ENCODE results near the gene TRMT61A. TPM values are rescaled to one million over a fixed set of nuclear protein-coding genes. Genes with fewer than 3 reads are reported as not detected.

TRMT61A gene
- total RNA-seq, 1 experiment from 2014 or later, result 18.8 TPM

DNA sequence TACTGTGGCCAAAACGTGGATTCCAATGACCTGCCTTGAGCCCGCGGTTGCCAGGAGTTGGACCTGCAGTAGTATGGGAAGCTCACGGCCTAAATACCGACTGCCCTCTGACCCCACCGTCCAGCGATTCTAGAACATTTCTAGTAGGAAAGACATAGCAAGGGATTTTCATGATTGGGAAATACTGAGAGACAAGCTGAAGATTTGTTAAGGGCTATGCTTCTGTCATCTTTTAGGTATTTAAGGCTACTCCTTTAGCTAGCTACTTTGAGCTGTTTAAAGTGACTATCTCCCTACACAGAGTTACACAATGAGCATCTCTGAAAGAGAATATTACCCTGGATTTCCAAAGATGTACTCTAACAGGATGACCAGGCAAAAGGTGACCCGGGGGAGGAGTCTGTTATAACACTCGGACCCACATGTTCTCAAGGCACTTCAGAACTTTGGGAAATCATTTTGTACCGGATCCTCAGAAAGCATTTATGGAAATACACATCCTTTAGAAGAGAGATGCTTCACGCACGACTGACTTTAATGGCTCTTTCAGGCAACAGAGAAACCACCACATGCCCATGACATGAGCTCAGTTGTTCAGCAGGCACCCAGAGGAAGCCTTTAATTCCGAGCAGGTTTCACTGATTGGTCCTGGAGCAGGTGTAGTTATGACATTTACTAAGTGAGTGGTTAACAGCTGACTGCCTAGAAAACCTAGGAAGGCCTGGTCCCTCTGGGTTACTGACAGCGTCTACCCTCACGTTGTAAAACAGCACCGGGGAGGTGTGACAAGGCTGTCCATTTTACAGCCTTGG lies 29.3 kb downstream of the TRMT61A start:
- no peaks in the 10 kb centered on the region for H3K9me3 ChIP-seq (replicated peaks)
- H3K36me3 ChIP-seq, result peaks cover 45% of the 10 kb centered on the region
- no peak overlapping the region for H3K4me3 ChIP-seq
- no peaks in the 10 kb centered on the region for H3K27me3 ChIP-seq (replicated peaks)
- H3K27ac ChIP-seq, result no peak overlapping the region
- no peak for DNase-seq (ENCODE audit: low read depth in 1 of 2, low spot score in 2 of 2)
- peaks cover 9% of the 10 kb centered on the region for H3K4me1 ChIP-seq (replicated peaks)

DNA sequence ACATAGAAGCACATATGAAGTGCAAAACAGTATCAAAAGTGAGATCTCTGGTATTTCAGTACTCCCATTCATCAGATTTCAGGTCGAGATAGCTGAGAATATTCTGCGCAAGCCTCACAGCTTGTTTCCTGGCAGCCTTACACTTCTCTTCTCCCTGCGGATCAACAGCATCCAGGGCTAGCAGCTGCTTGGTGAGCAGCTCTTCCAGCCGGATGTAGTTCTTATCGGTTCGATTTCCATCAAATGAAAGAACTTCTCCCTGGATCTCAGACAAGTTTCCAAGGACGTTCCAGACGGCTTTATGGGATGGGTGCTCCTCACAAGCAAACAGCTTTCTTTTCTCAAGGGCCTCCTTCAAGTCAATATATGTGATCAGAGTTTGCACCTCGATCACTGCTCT lies 30.8 kb downstream of the TRMT61A start:
- Histone ChIP-seq H3K27me3 (replicated peaks) (no peaks in the 10 kb centered on the region), H3K36me3 (peaks cover 45% of the 10 kb centered on the region), H3K4me1 (replicated peaks) (peaks cover 9% of the 10 kb centered on the region), H3K9me3 (replicated peaks) (no peaks in the 10 kb centered on the region), H3K4me3 (no peak overlapping the region), H3K27ac (no peak overlapping the region)
- DNase-seq (ENCODE audit: low read depth in 1 of 2, low spot score in 2 of 2), result no peak

DNA sequence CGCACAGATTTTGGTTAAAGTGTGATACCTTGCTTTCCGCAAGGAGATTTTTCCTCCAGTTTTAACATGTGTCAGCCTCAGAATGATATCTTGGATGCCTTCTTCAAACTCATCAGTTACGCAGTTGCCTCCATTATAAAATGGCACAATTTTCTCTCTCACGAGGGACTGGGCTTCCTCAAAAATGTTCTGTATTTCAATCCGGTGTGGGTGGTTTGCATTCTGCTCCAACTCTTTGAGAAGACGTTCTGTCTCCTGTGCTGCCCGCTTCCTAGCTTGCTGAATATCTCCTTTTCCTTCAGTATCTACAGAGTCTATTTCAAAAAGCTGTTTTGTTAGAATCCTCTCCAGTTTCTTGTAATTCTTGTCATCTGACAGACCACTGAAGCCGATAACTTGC lies 31.7 kb downstream of the TRMT61A start:
- no peak overlapping the region for H3K27ac ChIP-seq
- H3K4me1 ChIP-seq (replicated peaks), result peaks cover 9% of the 10 kb centered on the region
- peaks cover 45% of the 10 kb centered on the region for H3K36me3 ChIP-seq
- peak overlapping the region; percentile 98 for H3K4me3 ChIP-seq
- no peaks in the 10 kb centered on the region for H3K27me3 ChIP-seq (replicated peaks)
- no peak for DNase-seq (ENCODE audit: low read depth in 1 of 2, low spot score in 2 of 2)
- H3K9me3 ChIP-seq (replicated peaks), result no peaks in the 10 kb centered on the region

DNA sequence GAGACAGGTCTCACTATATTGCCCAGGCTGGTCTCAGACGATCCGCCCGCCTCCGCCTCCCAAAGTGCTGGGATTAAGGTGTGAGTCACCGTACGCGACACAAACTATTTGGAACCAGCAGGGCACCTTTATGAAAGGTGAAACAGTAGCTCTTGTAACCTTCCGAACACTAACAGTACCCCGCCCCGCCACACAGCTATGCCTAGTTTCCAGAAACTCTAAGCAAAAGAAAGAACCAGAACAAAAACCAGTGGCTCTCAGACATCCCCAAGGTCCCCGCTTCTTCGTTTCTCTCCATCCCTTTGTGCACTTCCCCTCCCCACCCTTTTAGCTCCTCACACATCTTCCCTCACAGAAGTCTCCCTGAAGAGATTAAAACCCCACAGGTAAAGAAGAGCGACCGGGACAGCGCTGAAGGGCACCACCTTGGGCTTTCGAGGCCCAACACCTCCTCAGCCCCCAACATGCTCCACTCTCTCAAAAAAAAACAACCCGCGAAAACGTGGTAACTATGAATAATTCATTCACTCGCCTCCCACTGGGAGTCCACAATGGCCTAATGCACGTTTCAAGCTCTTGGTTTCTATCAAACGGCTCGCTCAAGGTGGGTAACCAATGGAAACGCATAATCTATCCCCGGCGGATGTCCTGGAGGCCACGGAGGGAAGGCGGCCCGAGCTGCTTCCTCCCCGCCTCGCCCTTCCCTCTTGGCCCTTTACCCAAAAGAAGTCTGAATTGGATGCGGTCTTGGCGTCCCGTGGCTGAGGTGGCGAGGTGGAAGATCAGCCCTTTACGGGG lies 32.6 kb downstream of the TRMT61A start:
- no peaks in the 10 kb centered on the region for H3K27me3 ChIP-seq (replicated peaks)
- H3K36me3 ChIP-seq, result peaks cover 45% of the 10 kb centered on the region
- peak overlapping the region; percentile 98 for H3K4me3 ChIP-seq
- H3K27ac ChIP-seq, result peak overlapping the region; percentile 87
- no peaks in the 10 kb centered on the region for H3K9me3 ChIP-seq (replicated peaks)
- peak in 1 of 2 experiments; percentile 42 for DNase-seq (ENCODE audit: low read depth in 1 of 2, low spot score in 2 of 2)
- H3K4me1 ChIP-seq (replicated peaks), result peaks cover 9% of the 10 kb centered on the region

DNA sequence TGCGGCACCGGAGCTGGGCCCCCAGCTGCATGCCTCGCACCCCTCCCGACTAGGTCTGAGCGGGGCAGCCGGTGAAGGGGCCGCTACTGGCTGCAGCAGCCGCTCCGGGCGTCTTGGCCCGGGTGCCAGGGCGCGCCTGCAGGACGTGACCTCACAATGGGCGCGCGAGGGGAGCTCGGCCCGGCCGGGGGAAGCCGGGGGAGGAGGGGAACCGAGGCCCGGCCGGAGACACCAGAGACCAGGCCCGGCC lies 33.1 kb downstream of the TRMT61A start:
- Histone ChIP-seq H3K4me3 (peak overlapping the region; percentile 98), H3K4me1 (replicated peaks) (peaks cover 9% of the 10 kb centered on the region), H3K9me3 (replicated peaks) (no peaks in the 10 kb centered on the region), H3K36me3 (peaks cover 41% of the 10 kb centered on the region), H3K27me3 (replicated peaks) (no peaks in the 10 kb centered on the region), H3K27ac (peak overlapping the region; percentile 87)
- no peak for DNase-seq (ENCODE audit: low read depth in 1 of 2, low spot score in 2 of 2)

DNA sequence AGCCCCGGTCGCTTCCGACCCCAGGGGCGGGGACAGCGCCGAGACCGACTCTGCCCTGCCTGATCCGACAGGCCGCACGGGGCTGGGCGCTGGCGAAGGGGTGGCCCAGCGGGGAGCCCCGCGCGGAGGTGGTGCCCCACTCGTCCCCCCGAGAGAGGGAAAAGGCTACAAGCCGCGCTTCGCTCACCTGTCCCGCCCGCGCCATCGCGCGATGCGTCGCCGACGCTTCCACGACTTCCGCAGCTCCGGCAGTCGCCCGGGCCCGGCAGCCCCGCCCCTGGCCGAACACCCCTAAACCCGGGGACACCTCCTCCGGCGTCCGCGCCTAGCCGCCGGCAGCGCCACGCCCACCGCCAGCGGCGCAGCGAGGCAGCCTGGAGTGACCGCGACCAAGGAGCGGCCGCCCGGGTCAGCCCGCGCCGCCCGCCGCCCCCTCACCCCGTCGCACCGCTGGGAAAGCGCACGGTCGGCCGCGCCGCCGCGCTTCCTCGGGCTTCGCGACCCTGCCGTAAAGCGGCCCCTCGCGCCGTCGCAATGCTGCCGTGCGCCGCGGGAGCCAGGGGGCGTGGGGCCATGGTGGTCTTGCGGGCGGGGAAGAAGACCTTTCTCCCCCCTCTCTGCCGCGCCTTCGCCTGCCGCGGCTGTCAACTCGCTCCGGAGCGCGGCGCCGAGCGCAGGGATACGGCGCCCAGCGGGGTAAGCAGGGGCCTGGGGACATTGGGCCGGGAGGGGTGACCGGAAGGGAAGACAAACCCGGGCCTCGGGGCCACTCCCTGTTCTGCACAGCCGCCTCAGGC lies 33.6 kb downstream of the TRMT61A start, which contains the start of the genes BAG5 and COA8:
BAG5 (minus strand) TSS at position 229 of the 797 bp plus-strand sequence. CDS start 1,493 bp downstream, outside the sequence.
COA8 (plus strand) TSS at position 532 of the 797 bp plus-strand sequence; CDS start at position 574, 42 bp downstream.
- no peaks in the 10 kb centered on the region for H3K27me3 ChIP-seq (replicated peaks)
- H3K4me3 ChIP-seq, result peak within 1 kb of the TSS; percentile 98
- H3K36me3 ChIP-seq, result peaks cover 41% of the 10 kb centered on the region
- H3K27ac ChIP-seq, result peak within 1 kb of the TSS; percentile 87
- DNase-seq (ENCODE audit: low read depth in 1 of 2, low spot score in 2 of 2), result peak; percentile 78 to 81
- H3K9me3 ChIP-seq (replicated peaks), result no peaks in the 10 kb centered on the region
- peaks cover 9% of the 10 kb centered on the region for H3K4me1 ChIP-seq (replicated peaks)

DNA sequence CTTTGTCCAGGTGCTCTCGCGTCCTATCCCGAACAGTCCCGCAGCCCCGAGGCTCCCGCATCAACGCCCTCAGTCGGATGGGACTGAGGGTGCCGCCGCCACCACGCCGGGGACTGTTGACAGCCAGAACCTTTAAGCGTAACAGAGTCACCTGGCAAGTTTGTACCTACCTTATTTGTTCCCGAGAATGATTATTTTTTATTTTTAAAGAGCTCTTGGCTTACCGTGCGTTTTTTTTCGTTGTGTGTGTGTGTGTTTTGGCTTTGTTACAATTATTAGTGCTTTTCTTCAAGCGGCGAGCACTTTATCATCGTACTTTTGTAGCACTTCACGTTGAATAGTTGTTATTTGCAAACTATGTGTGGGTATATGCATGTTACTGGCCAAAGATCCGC lies 34.2 kb downstream of the TRMT61A start:
- Histone ChIP-seq H3K36me3 (peaks cover 38% of the 10 kb centered on the region), H3K27ac (no peak overlapping the region), H3K4me1 (replicated peaks) (peaks cover 9% of the 10 kb centered on the region), H3K9me3 (replicated peaks) (no peaks in the 10 kb centered on the region), H3K4me3 (peak overlapping the region; percentile 98), H3K27me3 (replicated peaks) (no peaks in the 10 kb centered on the region)
- no peak for DNase-seq (ENCODE audit: low read depth in 1 of 2, low spot score in 2 of 2)

DNA sequence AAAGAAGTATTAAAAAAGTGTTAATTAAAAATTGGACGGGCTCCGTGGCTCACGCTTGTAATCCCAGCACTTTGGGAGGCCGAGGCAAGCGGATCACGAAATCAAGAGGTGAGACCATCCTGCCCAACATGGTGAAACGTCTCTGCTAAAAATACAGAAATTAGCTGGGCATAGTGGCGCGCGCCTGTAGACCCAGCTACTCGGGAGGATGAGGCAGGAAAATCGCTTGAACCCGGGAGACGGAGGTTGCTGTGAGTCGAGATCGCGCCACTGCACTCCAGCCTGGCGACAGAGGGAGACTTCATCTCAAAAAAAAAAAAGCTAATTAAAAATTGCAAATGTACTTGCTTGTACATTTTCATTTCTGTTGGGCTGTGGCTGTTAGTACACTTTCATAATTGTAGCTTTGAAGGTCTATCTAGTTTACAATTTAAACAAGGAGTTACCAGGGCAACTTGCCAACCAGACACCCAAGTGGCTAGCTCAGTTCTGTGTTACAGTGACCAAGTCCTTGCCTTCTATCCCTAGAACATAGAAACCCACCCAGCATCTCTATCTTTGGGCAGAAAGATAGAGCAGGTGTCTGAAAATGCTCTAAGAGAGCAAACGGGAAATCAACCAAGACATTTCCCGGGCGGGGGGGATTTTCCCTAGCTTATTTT lies 35.0 kb downstream of the TRMT61A start:
- H3K4me1 ChIP-seq (replicated peaks), result peaks cover 9% of the 10 kb centered on the region
- no peak overlapping the region for H3K27ac ChIP-seq
- H3K4me3 ChIP-seq, result peak overlapping the region; percentile 98
- no peak for DNase-seq (ENCODE audit: low read depth in 1 of 2, low spot score in 2 of 2)
- no peaks in the 10 kb centered on the region for H3K27me3 ChIP-seq (replicated peaks)
- H3K36me3 ChIP-seq, result peaks cover 31% of the 10 kb centered on the region
- H3K9me3 ChIP-seq (replicated peaks), result no peaks in the 10 kb centered on the region

DNA sequence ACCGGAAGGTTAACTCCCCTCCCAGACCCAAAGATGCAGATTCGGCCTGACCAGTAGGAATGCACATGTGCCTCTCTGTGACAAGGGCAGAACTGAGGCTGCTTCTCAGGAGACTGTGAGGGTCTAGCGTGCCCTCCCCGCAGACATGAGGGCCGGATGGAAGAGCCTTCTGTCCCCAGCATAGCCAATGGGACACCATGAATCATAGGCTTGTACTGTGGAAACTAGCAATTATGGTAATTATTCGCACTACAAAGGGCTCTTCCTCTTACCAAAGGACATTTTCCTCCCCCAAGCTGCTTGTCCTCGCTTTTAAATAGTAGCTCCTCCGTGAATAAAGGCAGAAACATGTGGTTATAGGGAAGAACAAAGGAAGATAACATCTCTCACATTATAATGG lies 40.0 kb downstream of the TRMT61A start:
- H3K27ac ChIP-seq, result no peak overlapping the region
- no peaks in the 10 kb centered on the region for H3K27me3 ChIP-seq (replicated peaks)
- H3K4me3 ChIP-seq, result no peak overlapping the region
- no peaks in the 10 kb centered on the region for H3K9me3 ChIP-seq (replicated peaks)
- no peak for DNase-seq (ENCODE audit: low read depth in 1 of 2, low spot score in 2 of 2)
- no peaks in the 10 kb centered on the region for H3K4me1 ChIP-seq (replicated peaks)
- peaks cover 13% of the 10 kb centered on the region for H3K36me3 ChIP-seq

DNA sequence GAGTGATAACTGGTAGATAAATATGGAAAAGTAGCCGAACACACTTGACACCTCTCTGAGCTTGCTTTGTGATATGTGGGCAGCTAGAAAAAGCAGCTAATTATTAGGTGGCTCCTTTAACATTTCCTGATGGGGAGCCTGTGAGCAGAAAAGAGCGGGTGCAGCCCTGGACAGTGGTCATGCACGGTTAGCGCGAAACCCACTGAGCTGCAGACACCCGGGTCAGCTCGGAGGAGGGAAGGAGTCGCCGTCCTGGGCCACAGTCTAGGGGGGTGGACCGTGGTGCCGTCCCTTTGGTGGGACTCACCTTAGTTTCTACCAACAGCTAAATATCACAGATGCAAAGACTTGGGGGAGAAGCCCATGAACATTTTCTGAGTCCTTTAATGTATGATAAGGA lies 40.4 kb downstream of the TRMT61A start:
- no peaks in the 10 kb centered on the region for H3K9me3 ChIP-seq (replicated peaks)
- H3K27me3 ChIP-seq (replicated peaks), result no peaks in the 10 kb centered on the region
- DNase-seq (ENCODE audit: low read depth in 1 of 2, low spot score in 2 of 2), result no peak
- H3K27ac ChIP-seq, result no peak overlapping the region
- H3K36me3 ChIP-seq, result peaks cover 16% of the 10 kb centered on the region
- no peaks in the 10 kb centered on the region for H3K4me1 ChIP-seq (replicated peaks)
- no peak overlapping the region for H3K4me3 ChIP-seq

DNA sequence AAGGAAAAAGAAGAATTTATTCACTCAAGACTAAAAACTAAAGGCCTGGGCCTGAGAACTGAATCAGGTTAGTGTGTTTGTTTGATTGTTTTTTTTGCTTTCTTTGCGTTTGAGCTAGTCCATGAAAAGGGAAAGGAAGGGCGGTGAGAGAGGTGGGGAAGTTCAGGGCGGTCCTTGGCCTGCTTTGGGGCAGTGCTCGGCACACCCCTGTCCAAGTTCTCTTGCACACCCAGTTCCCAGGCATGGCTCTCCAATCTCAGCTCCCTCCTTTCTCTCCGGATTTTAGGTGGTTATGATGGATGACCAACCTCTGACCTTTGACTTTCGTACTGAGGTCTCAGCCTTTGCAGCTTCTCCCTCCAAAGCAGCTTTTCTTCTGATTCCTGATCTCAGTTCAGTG lies 45.1 kb downstream of the TRMT61A start:
- Histone ChIP-seq H3K36me3 (peaks cover 51% of the 10 kb centered on the region), H3K9me3 (replicated peaks) (no peaks in the 10 kb centered on the region), H3K4me1 (replicated peaks) (peaks cover 7% of the 10 kb centered on the region), H3K27me3 (replicated peaks) (no peaks in the 10 kb centered on the region), H3K4me3 (no peak overlapping the region), H3K27ac (no peak overlapping the region)
- no peak for DNase-seq (ENCODE audit: low read depth in 1 of 2, low spot score in 2 of 2)

DNA sequence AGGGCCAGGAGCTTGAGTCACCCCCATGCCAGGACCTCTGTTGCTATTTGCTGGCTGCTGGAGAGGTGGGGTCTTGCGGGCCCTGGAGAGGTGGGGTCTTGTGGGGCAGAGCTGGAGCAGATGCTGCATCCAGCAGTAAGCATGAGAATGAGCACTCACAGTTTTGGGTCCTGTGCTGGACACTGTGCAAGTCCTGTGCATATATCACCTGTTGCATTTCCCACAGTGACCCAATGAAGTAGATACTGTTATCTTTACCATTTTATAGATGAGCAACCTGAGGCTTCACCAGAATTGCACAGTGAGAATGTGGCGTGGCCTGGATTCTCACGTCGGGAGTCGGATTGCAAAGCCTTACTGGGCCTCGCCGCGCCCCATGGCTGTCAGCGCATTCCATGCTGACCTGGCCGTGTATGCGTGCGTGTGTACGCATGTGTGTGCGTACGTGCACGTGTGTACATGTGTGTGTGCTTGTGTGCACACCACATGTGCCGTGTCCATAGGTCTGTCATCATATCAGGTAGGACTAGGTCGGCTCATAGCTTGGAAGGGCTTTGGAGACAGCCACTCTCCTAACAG lies 45.8 kb downstream of the TRMT61A start:
- no peaks in the 10 kb centered on the region for H3K9me3 ChIP-seq (replicated peaks)
- no peak overlapping the region for H3K27ac ChIP-seq
- no peak overlapping the region for H3K4me3 ChIP-seq
- H3K27me3 ChIP-seq (replicated peaks), result no peaks in the 10 kb centered on the region
- peaks cover 51% of the 10 kb centered on the region for H3K36me3 ChIP-seq
- no peak for DNase-seq (ENCODE audit: low read depth in 1 of 2, low spot score in 2 of 2)
- peaks cover 7% of the 10 kb centered on the region for H3K4me1 ChIP-seq (replicated peaks)

Measured in SJSA1 (cell line).